Suppressor macrophage treated with lipopolysaccharide for 1 hour (primary cell): ENCODE measurements around the gene RBP2.
"Not testable (repeated sequence)": the region's sequence is repeated elsewhere in the genome, so short reads cannot be mapped to it uniquely, and the experiment has no call there.

Experiments
- DNase-seq, 3 donors: peaks; one replicate each; pipeline ENCODE4 v3.0.0-alpha.2; 2020 to 2022

The RBP2 gene

GRCh38 chr3:139440639-139441556 is 35.4 kb downstream of the RBP2 start:
- DNase-seq: no peak

- DNase-seq: no peak
Observed at GRCh38 chr3:139439278-139439677, 37.0 kb downstream of the RBP2 start.

GRCh38 chr3:139434764-139435307 is 41.5 kb downstream of the RBP2 start:
- DNase-seq: peak; percentile 70 to 85 (median 81)

- DNase-seq: no peak
Observed at GRCh38 chr3:139434228-139434627, 42.1 kb downstream of the RBP2 start.

GRCh38 chr3:139433089-139433488 is 43.2 kb downstream of the RBP2 start:
- DNase-seq: no peak

- no peak for DNase-seq
Observed at GRCh38 chr3:139430493-139430892, 45.8 kb downstream of the RBP2 start.

- peak; percentile 88 to 95 (median 88) for DNase-seq
Observed at GRCh38 chr3:139427283-139428060, 48.8 kb downstream of the RBP2 start.

- DNase-seq: no peak
Observed at GRCh38 chr3:139425745-139426400, 50.4 kb downstream of the RBP2 start.

GRCh38 chr3:139423232-139423631 is 53.1 kb downstream of the RBP2 start:
- DNase-seq: no peak

GRCh38 chr3:139421460-139421859 is 54.9 kb downstream of the RBP2 start:
- DNase-seq: no peak

- DNase-seq: no peak
Observed at GRCh38 chr3:139421040-139421439, 55.3 kb downstream of the RBP2 start.

- DNase-seq: no peak
Observed at GRCh38 chr3:139418144-139418543, 58.2 kb downstream of the RBP2 start.

GRCh38 chr3:139416275-139416674 is 60.0 kb downstream of the RBP2 start:
- no peak for DNase-seq

- DNase-seq: no peak
Observed at GRCh38 chr3:139414608-139415224, 61.6 kb downstream of the RBP2 start.

- DNase-seq: not testable (repeated sequence)
Observed at GRCh38 chr3:139412891-139413290, 63.4 kb downstream of the RBP2 start.
